Panc1 (cell line): ENCODE measurements around the gene HOXB7. TPM values are rescaled to one million over a fixed set of nuclear protein-coding genes. Genes with fewer than 3 reads are reported as not detected.

Experiments used
- ATAC-seq: fragments of 200-7000 bp; cut with Tn5 transposase; 2 replicates; pipeline ENCODE4 v1.9.1; 2020; ENCODE audit warnings: mild to moderate bottlenecking, moderate library complexity
- BruUV-seq: library from RNA; stranded (reverse); fragments of 400-500 nt; replicated peaks from 2 replicates; lab custom pipeline; 2021; lab: Mats Ljungman, UMichigan
- CTCF ChIA-PET: fragments of 300-600 bp; sonication (Branson Sonifier 250); formaldehyde crosslinking; loops from one replicate; lab custom pipeline; 2022; ENCODE audit warnings: antibody characterized with exemption; lab: Charles Lee
- POLR2A ChIA-PET: fragments of 300-600 bp; sonication (Branson Sonifier 250); formaldehyde crosslinking; loops from one replicate; lab custom pipeline; 2022; ENCODE audit warnings: antibody characterized with exemption; lab: Charles Lee
- DNase-seq: peaks from one replicate; pipeline ENCODE4 v3.0.0-alpha.2; 2010; ENCODE audit warnings: low read depth, low spot score
- H3K27ac ChIP-seq: 2 replicates; pipeline ENCODE4 v1.5.1; 2011; ENCODE audit warnings: mild to moderate bottlenecking, low read length, inconsistent platforms
- H3K27me3 ChIP-seq: fragments of 200-500 bp; sonication (Bioruptor generic); 2 replicates; pipeline ENCODE4 v1.6.0; 2014; ENCODE audit warnings: low read length, inconsistent platforms; ENCODE audit not compliant: control insufficient read depth, insufficient read depth
- H3K36me3 ChIP-seq: fragments of 200-500 bp; sonication (Bioruptor generic); 2 replicates; pipeline ENCODE4 v1.5.1; 2014; ENCODE audit warnings: inconsistent platforms, mild to moderate bottlenecking, low read length, moderate library complexity; ENCODE audit not compliant: control insufficient read depth, insufficient read depth
- H3K4me1 ChIP-seq: 2 replicates; pipeline ENCODE4 v1.5.1; 2011; ENCODE audit warnings: inconsistent platforms, mild to moderate bottlenecking, low read length, moderate library complexity; ENCODE audit not compliant: control insufficient read depth, insufficient read depth
- H3K4me3 ChIP-seq, 2 experiments: 2 replicates each; pipeline ENCODE4 v1.5.1; 2011 to 2012; ENCODE audit warnings: low read depth in 2 of 2, low read length in 2 of 2, mild to moderate bottlenecking in 2 of 2, inconsistent platforms in 1 of 2, moderate library complexity in 1 of 2
- H3K9me3 ChIP-seq: fragments of 200-500 bp; sonication (Bioruptor generic); 2 replicates; pipeline ENCODE4 v1.5.1; 2014; ENCODE audit warnings: low read depth, mild to moderate bottlenecking, inconsistent platforms, low read length, moderate library complexity; ENCODE audit not compliant: control insufficient read depth, insufficient read depth
- POLR2AphosphoS5 ChIP-seq: IDR thresholded peaks from 2 replicates; pipeline ENCODE4 v1.6.1; 2012; ENCODE audit warnings: mild to moderate bottlenecking, low read depth, low read length, moderate library complexity
- REST ChIP-seq, 2 experiments: IDR thresholded peaks; 2 replicates each; pipeline ENCODE4 v1.6.1; 2011 to 2012; ENCODE audit warnings: low read depth in 2 of 2, control low read depth in 1 of 2, low read length in 1 of 2, mild to moderate bottlenecking in 1 of 2, moderate library complexity in 1 of 2; ENCODE audit not compliant: insufficient read depth in 1 of 2
- SIN3A ChIP-seq: IDR thresholded peaks from 2 replicates; pipeline ENCODE4 v1.6.1; 2012; ENCODE audit warnings: low read depth, mild to moderate bottlenecking, low read length, moderate library complexity, borderline replicate concordance; ENCODE audit not compliant: insufficient read depth
- TCF7L2 ChIP-seq: IDR thresholded peaks from 2 replicates; pipeline ENCODE4 v1.6.1; 2011; ENCODE audit warnings: mild to moderate bottlenecking, low read depth, low read length, inconsistent platforms
- in situ Hi-C: cut with HindIII; loops from 2 replicates; pipeline ENCODE4 v1.10.0; 2016; ENCODE audit warnings: low sequenced_read_pairs, low pct_unique_long_range_greater_than_20kb
- intact Hi-C: fragments of 100-400 bp; cut with micrococcal nuclease; formaldehyde crosslinking; loops from one replicate; pipeline ENCODE4 v1.10.0; 2022; ENCODE audit not compliant: unreplicated experiment
- total RNA-seq: library from RNA; stranded (reverse); gene quantifications from one replicate; pipeline ENCODE4 v1.2.1, GENCODE V29; 2021; ENCODE audit not compliant: unreplicated experiment
- TF ChIP-seq, protein P1 (sequence below): fragments of 450-650 bp; IDR thresholded peaks from 2 replicates; pipeline ENCODE4 v1.5.1; 2017; ENCODE audit warnings: mild to moderate bottlenecking

Gene HOXB7
- total RNA-seq, 1 experiment from 2014 or later, result 44.0 TPM

GRCh38 chr17:48577946-48578615 is 32.7 kb downstream of the HOXB7 start, which contains the start of gene HOXB4:
TSS of gene HOXB4 (minus strand) at chr17:48578350. CDS start at chr17:48578319, 31 bp downstream.
- ATAC-seq, result peak; percentile 27
- intact Hi-C loops (no loop called here), in situ Hi-C loops (no loop called here)
- no peak for DNase-seq
- ChIA-PET CTCF (no interaction called here), POLR2A (no interaction called here)
- Histone ChIP-seq H3K4me3 (peak within 1 kb of the TSS; percentile 70 to 99), H3K4me1 (peaks cover 78% of the 10 kb centered on the region), H3K36me3 (peaks cover 12% of the 10 kb centered on the region), H3K27ac (peak within 1 kb of the TSS; percentile 99), H3K9me3 (no peaks in the 10 kb centered on the region), H3K27me3 (no peaks in the 10 kb centered on the region)
- no TSS peak for BruUV-seq
- TF ChIP-seq SIN3A, result no peak
- 0 out of 4 replicates have a peak, but pooled peaks of 1 of the 2 experiments have one; percentile 2 for TF ChIP-seq REST (IDR thresholded peaks at IDR 0.05; ENCODE audit: insufficient read depth in 1 of 2, low read depth in 2 of 2, low read length in 1 of 2)
- no peak for TF ChIP-seq TCF7L2

GRCh38 chr17:48577330-48577945 is 33.4 kb downstream of the HOXB7 start:
- ATAC-seq (peak; percentile 4), DNase-seq (no peak)
- in situ Hi-C loops, result no loop called here
- intact Hi-C loops, result no loop called here
- Histone ChIP-seq H3K27ac (peak overlapping the region; percentile 93), H3K36me3 (peaks cover 12% of the 10 kb centered on the region), H3K4me1 (peaks cover 78% of the 10 kb centered on the region), H3K27me3 (no peaks in the 10 kb centered on the region), H3K4me3 (peak overlapping the region; percentile 70 to 99), H3K9me3 (no peaks in the 10 kb centered on the region)
- ChIA-PET POLR2A (interaction anchor here (0.6 kb wide), 4 partner anchors 8 to 763 kb away, joined by 3 to 7 read pairs (median 4); no protein-coding TSS in a partner anchor), CTCF (interaction anchor here (0.6 kb wide), 2 partner anchors 12 to 19 kb away, joined by 3 read pairs; no protein-coding TSS in a partner anchor)
- no TSS peak for BruUV-seq
- TF ChIP-seq SIN3A (peak; percentile 23; the same call in 1 of the 2 replicates), TCF7L2 (peak; percentile 98), REST (IDR thresholded peaks at IDR 0.05; ENCODE audit: insufficient read depth in 1 of 2, low read depth in 2 of 2, low read length in 1 of 2) (0 out of 4 replicates have a peak, but pooled peaks of 1 of the 2 experiments have one; percentile 16), POLR2AphosphoS5 (peak; percentile 72; the same call in 1 of the 2 replicates)
- TF ChIP-seq, protein P1, sequence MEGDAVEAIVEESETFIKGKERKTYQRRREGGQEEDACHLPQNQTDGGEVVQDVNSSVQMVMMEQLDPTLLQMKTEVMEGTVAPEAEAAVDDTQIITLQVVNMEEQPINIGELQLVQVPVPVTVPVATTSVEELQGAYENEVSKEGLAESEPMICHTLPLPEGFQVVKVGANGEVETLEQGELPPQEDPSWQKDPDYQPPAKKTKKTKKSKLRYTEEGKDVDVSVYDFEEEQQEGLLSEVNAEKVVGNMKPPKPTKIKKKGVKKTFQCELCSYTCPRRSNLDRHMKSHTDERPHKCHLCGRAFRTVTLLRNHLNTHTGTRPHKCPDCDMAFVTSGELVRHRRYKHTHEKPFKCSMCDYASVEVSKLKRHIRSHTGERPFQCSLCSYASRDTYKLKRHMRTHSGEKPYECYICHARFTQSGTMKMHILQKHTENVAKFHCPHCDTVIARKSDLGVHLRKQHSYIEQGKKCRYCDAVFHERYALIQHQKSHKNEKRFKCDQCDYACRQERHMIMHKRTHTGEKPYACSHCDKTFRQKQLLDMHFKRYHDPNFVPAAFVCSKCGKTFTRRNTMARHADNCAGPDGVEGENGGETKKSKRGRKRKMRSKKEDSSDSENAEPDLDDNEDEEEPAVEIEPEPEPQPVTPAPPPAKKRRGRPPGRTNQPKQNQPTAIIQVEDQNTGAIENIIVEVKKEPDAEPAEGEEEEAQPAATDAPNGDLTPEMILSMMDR, result no peak
